GM18507 (cell line): Measurements from ENCODE around the gene CCR5AS.
"Not testable (repeated sequence)": the region's sequence is repeated elsewhere in the genome, so short reads cannot be mapped to it uniquely, and the experiment has no call there.

ENCODE experiments used
- DNase-seq: peaks from one replicate; pipeline ENCODE4 v3.0.0; 2011; ENCODE audit warnings: low read depth; ENCODE audit not compliant: insufficient read length; ENCODE audit errors: extremely low spot score
- FAIRE-seq: peaks from 2 replicates; lab custom pipeline; 2011; peaks lifted over from hg19 to GRCh38; lab: Jason Lieb, UNC

The CCR5AS gene

GRCh38 chr3:46430879-46431278 is 24.0 kb upstream of the CCR5AS start:
- not testable (repeated sequence) for FAIRE-seq, DNase-seq

GRCh38 chr3:46429671-46430070 is 22.8 kb upstream of the CCR5AS start:
- no peak for FAIRE-seq

GRCh38 chr3:46429250-46429649 is 22.4 kb upstream of the CCR5AS start:
- DNase-seq: no peak
- no peak for FAIRE-seq

More at GRCh38 chr3:46429671-46430070, 22.8 kb upstream of the CCR5AS start:
- DNase-seq: no peak

- no peak for FAIRE-seq
- DNase-seq: no peak
Observed at GRCh38 chr3:46427916-46428833, 21.3 kb upstream of the CCR5AS start.

GRCh38 chr3:46427404-46427803 is 20.5 kb upstream of the CCR5AS start:
- not testable (repeated sequence) for FAIRE-seq, DNase-seq

GRCh38 chr3:46426476-46426875 is 19.6 kb upstream of the CCR5AS start:
- not testable (repeated sequence) for FAIRE-seq, DNase-seq

- FAIRE-seq (no peak), DNase-seq (no peak)
Observed at GRCh38 chr3:46423588-46423987, 16.7 kb upstream of the CCR5AS start.

GRCh38 chr3:46422617-46423016 is 15.8 kb upstream of the CCR5AS start:
- DNase-seq (no peak), FAIRE-seq (no peak)

GRCh38 chr3:46420931-46421330 is 14.1 kb upstream of the CCR5AS start:
- DNase-seq (no peak), FAIRE-seq (no peak)

GRCh38 chr3:46419816-46420215 is 12.9 kb upstream of the CCR5AS start:
- FAIRE-seq: no peak

GRCh38 chr3:46417841-46418611 is 11.2 kb upstream of the CCR5AS start:
- FAIRE-seq: no peak
- no peak for DNase-seq

More at GRCh38 chr3:46419816-46420215, 12.9 kb upstream of the CCR5AS start:
- DNase-seq: no peak

GRCh38 chr3:46416811-46417510 is 10.1 kb upstream of the CCR5AS start:
- FAIRE-seq: no peak
- DNase-seq: no peak

GRCh38 chr3:46416125-46416810 is 9.4 kb upstream of the CCR5AS start:
- DNase-seq: no peak
- FAIRE-seq: no peak

GRCh38 chr3:46414739-46415138 is 7.9 kb upstream of the CCR5AS start:
- no peak for DNase-seq
- FAIRE-seq: no peak

GRCh38 chr3:46413951-46414350 is 7.1 kb upstream of the CCR5AS start:
- FAIRE-seq (no peak), DNase-seq (no peak)

GRCh38 chr3:46412786-46413298 is 6.0 kb upstream of the CCR5AS start:
- FAIRE-seq (no peak), DNase-seq (no peak)

GRCh38 chr3:46411271-46411670 is 4.4 kb upstream of the CCR5AS start:
- FAIRE-seq: no peak

GRCh38 chr3:46410669-46411068 is 3.8 kb upstream of the CCR5AS start:
- FAIRE-seq (no peak), DNase-seq (no peak)

More at GRCh38 chr3:46411271-46411670, 4.4 kb upstream of the CCR5AS start:
- no peak for DNase-seq
